ENCODE measurements around the gene CPED1. TPM values are rescaled to one million over a fixed set of nuclear protein-coding genes. Genes with fewer than 3 reads are reported as not detected.

Gene CPED1
- total and polyA plus RNA-seq, 10 of the 15 experiments (the other 5 are each of a cell fraction or from before 2014, with no cell fraction given), result 0.01 to 0.77 (median 0.10) TPM; not detected in 1

DNA sequence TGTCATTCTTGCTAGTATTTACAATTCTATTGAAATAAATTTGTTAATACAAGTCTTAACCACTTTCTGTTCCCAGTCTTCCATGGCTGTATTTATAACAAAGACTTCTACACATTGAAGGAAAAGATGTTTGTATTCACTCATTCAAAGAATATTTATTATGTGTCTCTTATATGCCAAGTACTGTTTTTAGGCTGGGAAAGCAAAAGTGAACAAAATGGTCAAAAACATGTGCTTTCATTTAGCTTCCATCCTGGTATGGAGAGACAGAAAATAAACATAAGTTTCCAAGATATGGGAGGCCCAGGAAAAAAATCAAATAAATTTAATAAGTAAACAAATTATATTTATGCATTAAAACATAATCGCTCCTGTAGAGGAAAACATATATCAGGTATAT, 22.9 kb downstream of the CPED1 start (continued):
- TF ChIP-seq ZNF592 (IDR thresholded peaks at IDR 0.05), result no peak
- no peak for TF ChIP-seq NR2C1 (IDR thresholded peaks at IDR 0.05)
- TF ChIP-seq SPI1 (IDR thresholded peaks at IDR 0.05; ENCODE audit: borderline replicate concordance, insufficient read depth, low read depth, low read length), result no peak
- TF ChIP-seq ZNF207 (IDR thresholded peaks at IDR 0.05; ENCODE audit: borderline replicate concordance), result no peak
- no peak for TF ChIP-seq JUNB (IDR thresholded peaks at IDR 0.05)

GRCh38 chr7:121012170-121012874, 23.8 kb downstream of the CPED1 start:
- Histone ChIP-seq H3K36me3 (ENCODE audit: control insufficient read depth in 2 of 2, insufficient read depth in 2 of 2, low read length in 1 of 2) (no peaks in the 10 kb centered on the region), H2AFZ (ENCODE audit: control insufficient read depth, low read depth, low read length) (no peak overlapping the region), H3K79me2 (ENCODE audit: control insufficient read depth, insufficient read depth, low read length) (no peaks in the 10 kb centered on the region), H3K9ac (ENCODE audit: control insufficient read depth, insufficient read depth, low read length) (no peak overlapping the region), H3K9me3 (replicated peaks; ENCODE audit: control insufficient read depth, insufficient read depth, low read length) (no peaks in the 10 kb centered on the region), H3K4me1 (ENCODE audit: control insufficient read depth, insufficient read depth, low read length) (no peaks in the 10 kb centered on the region), H3K27ac (ENCODE audit: control insufficient read depth, insufficient read depth) (no peak overlapping the region), H3K4me2 (ENCODE audit: control insufficient read depth, insufficient read depth) (no peak overlapping the region), H3K4me3 (no peak overlapping the region), H3K27me3 (replicated peaks in 1 of 2; ENCODE audit: control insufficient read depth in 2 of 2, insufficient read depth in 2 of 2, low read length in 1 of 2) (no peaks in the 10 kb centered on the region; a peak in 2 of 4 replicates), H4K20me1 (ENCODE audit: control insufficient read depth, insufficient read depth) (no peaks in the 10 kb centered on the region)
- SMC1A ChIA-PET (ENCODE audit: uncharacterized antibody, unreplicated experiment), result no interaction called here
- POLR2A ChIA-PET, result no interaction called here
- no peak for ATAC-seq
- WGBS (ENCODE audit: insufficient coverage, insufficient replicate concordance, low lambda C conversion rate, missing lambda C conversion rate), result 61% methylated on average over 6 of the region's 6 CpGs
- intact Hi-C loops (cut with micrococcal nuclease; ENCODE audit: unreplicated experiment) (no loop called here), in situ Hi-C loops (cut with MboI) (no loop called here)
- FAIRE-seq, result no peak
- CTCF ChIA-PET, result interaction anchor here (2.9 kb wide), 1 partner anchor 24 kb away, joined by 8 read pairs; the partner anchor contains the start of gene CPED1
- DNase-seq (ENCODE audit: low read depth, low spot score), result no peak
- RAD21 ChIA-PET (ENCODE audit: unreplicated experiment), result interaction anchor here (1.0 kb wide), 1 partner anchor 26 kb away, joined by 3 read pairs; no protein-coding TSS in a partner anchor
- no TSS peak for BruUV-seq (replicated peaks)
- TF ChIP-seq SUZ12 (IDR thresholded peaks at IDR 0.05; ENCODE audit: unreplicated experiment) (no peak), REST (IDR thresholded peaks at IDR 0.05; ENCODE audit: low read depth, low read length) (no peak), NFXL1 (IDR thresholded peaks at IDR 0.05; ENCODE audit: borderline replicate concordance) (no peak), CHD1 (IDR thresholded peaks at IDR 0.05; ENCODE audit: low read depth, low read length) (no peak), ZNF622 (IDR thresholded peaks at IDR 0.05) (no peak), POLR2AphosphoS5 (IDR thresholded peaks at IDR 0.05; ENCODE audit: low read length) (no peak), MLLT1 (IDR thresholded peaks at IDR 0.05) (no peak), ZBED1 (IDR thresholded peaks at IDR 0.05; ENCODE audit: borderline replicate concordance) (no peak), PAX5 (IDR thresholded peaks at IDR 0.05; ENCODE audit: borderline replicate concordance, low read depth, low read length) (no peak)
